H9 (cell line): ENCODE data around the gene TMEM181. TPM values are rescaled to one million over a fixed set of nuclear protein-coding genes. Genes with fewer than 3 reads are reported as not detected.

ENCODE experiments used
- DNase-seq: peaks from one replicate; pipeline ENCODE4 v3.0.0-alpha.2; 2017
- H2AFZ ChIP-seq: one replicate; pipeline ENCODE4 v1.6.1; 2013; ENCODE audit warnings: mild to moderate bottlenecking, low read length, control low read depth, moderate library complexity
- H2AK5ac ChIP-seq: 2 replicates; pipeline ENCODE4 v1.6.1; 2013; ENCODE audit warnings: low read length, control low read depth, mixed read lengths; ENCODE audit not compliant: insufficient read length
- H2BK120ac ChIP-seq: one replicate; pipeline ENCODE4 v1.6.1; 2013; ENCODE audit warnings: low read depth, mild to moderate bottlenecking, low read length, control low read depth, inconsistent platforms; ENCODE audit not compliant: poor library complexity, severe bottlenecking
- H2BK12ac ChIP-seq: 2 replicates; pipeline ENCODE4 v1.6.1; 2013; ENCODE audit warnings: low read length, control low read depth, mixed read lengths, low read depth; ENCODE audit not compliant: insufficient read length
- H2BK15ac ChIP-seq: 2 replicates; pipeline ENCODE4 v1.6.1; 2013; ENCODE audit warnings: low read depth, low read length, control low read depth
- H2BK20ac ChIP-seq: one replicate; pipeline ENCODE4 v1.6.1; 2013; ENCODE audit warnings: low read depth, mild to moderate bottlenecking, low read length, control low read depth, inconsistent platforms; ENCODE audit not compliant: poor library complexity, severe bottlenecking
- H2BK5ac ChIP-seq: 2 replicates; pipeline ENCODE4 v1.6.1; 2013; ENCODE audit warnings: low read length, control low read depth, mixed read lengths; ENCODE audit not compliant: insufficient read length
- H3K14ac ChIP-seq: 2 replicates; pipeline ENCODE4 v1.6.1; 2013; ENCODE audit warnings: low read length, control low read depth; ENCODE audit not compliant: insufficient read depth
- H3K18ac ChIP-seq: 2 replicates; pipeline ENCODE4 v1.6.1; 2013; ENCODE audit warnings: low read depth, mild to moderate bottlenecking, mixed read lengths, low read length, control low read depth; ENCODE audit not compliant: insufficient read length
- H3K23ac ChIP-seq: 2 replicates; pipeline ENCODE4 v1.6.1; 2013; ENCODE audit warnings: low read length, control low read depth, mixed read lengths, low read depth; ENCODE audit not compliant: insufficient read length
- H3K23me2 ChIP-seq: 2 replicates; pipeline ENCODE4 v1.6.1; 2013; ENCODE audit warnings: low read depth, mild to moderate bottlenecking, mixed read lengths, low read length, control low read depth; ENCODE audit not compliant: insufficient read length, poor library complexity, severe bottlenecking
- H3K27ac ChIP-seq: 2 replicates; pipeline ENCODE4 v1.5.1; 2013; ENCODE audit warnings: low read length, control low read depth, mixed read lengths, low read depth; ENCODE audit not compliant: insufficient read length
- H3K27me3 ChIP-seq: 2 replicates; pipeline ENCODE4 v1.6.1; 2013; ENCODE audit warnings: low read length, control low read depth, inconsistent platforms; ENCODE audit not compliant: insufficient read depth
- H3K4ac ChIP-seq: 2 replicates; pipeline ENCODE4 v1.6.1; 2013; ENCODE audit warnings: low read depth, mild to moderate bottlenecking, control low read depth, inconsistent platforms, low read length, moderate library complexity
- H3K4me1 ChIP-seq: 2 replicates; pipeline ENCODE4 v1.6.1; 2013; ENCODE audit warnings: low read length, control low read depth, inconsistent platforms; ENCODE audit not compliant: insufficient read depth
- H3K4me2 ChIP-seq: 2 replicates; pipeline ENCODE4 v1.6.1; 2013; ENCODE audit warnings: low read length, control low read depth, mixed read lengths; ENCODE audit not compliant: insufficient read length, insufficient read depth
- H3K56ac ChIP-seq: 2 replicates; pipeline ENCODE4 v1.6.1; 2013; ENCODE audit warnings: low read depth, mild to moderate bottlenecking, mixed read lengths, low read length, control low read depth; ENCODE audit not compliant: insufficient read length
- H3K79me1 ChIP-seq: 2 replicates; pipeline ENCODE4 v1.6.1; 2013; ENCODE audit warnings: low read depth, mild to moderate bottlenecking, moderate library complexity, low read length, control low read depth, inconsistent platforms; ENCODE audit not compliant: insufficient read depth, poor library complexity, severe bottlenecking
- H3K79me2 ChIP-seq: 2 replicates; pipeline ENCODE4 v1.6.1; 2013; ENCODE audit warnings: low read length, control low read depth, inconsistent platforms; ENCODE audit not compliant: insufficient read depth
- H3K9ac ChIP-seq: 2 replicates; pipeline ENCODE4 v1.6.1; 2013; ENCODE audit warnings: low read length, control low read depth, mixed read lengths; ENCODE audit not compliant: insufficient read length; ENCODE audit errors: extremely low read depth
- H3K9me3 ChIP-seq: one replicate; pipeline ENCODE4 v1.6.1; 2013; ENCODE audit warnings: low read depth, low read length, inconsistent platforms; ENCODE audit not compliant: control insufficient read depth
- H3T11ph ChIP-seq: one replicate; pipeline ENCODE4 v1.6.1; 2013; ENCODE audit warnings: mild to moderate bottlenecking, low read length, control low read depth, inconsistent platforms
- H4K20me1 ChIP-seq: one replicate; pipeline ENCODE4 v1.6.1; 2013; ENCODE audit not compliant: control insufficient read depth, insufficient read length, insufficient read depth
- H4K5ac ChIP-seq: 2 replicates; pipeline ENCODE4 v1.6.1; 2013; ENCODE audit warnings: low read depth, mild to moderate bottlenecking, mixed read lengths, low read length, control low read depth; ENCODE audit not compliant: insufficient read length
- H4K8ac ChIP-seq: replicated peaks from 2 replicates; pipeline ENCODE4 v1.6.1; 2013; ENCODE audit warnings: low read length, control low read depth, mixed read lengths, low read depth; ENCODE audit not compliant: insufficient read length
- H4K91ac ChIP-seq: 2 replicates; pipeline ENCODE4 v1.6.1; 2013; ENCODE audit warnings: low read depth, mild to moderate bottlenecking, moderate library complexity, mixed read lengths, low read length, control low read depth; ENCODE audit not compliant: insufficient read length
- H3K27ac Mint-ChIP-seq, 3 experiments: 2 replicates in 2 of 3; 3 replicates in 1 of 3; pipeline ENCODE4 v1.8.0; 2020 to 2021; ENCODE audit warnings: mixed read lengths in 3 of 3, mild to moderate bottlenecking in 1 of 3, moderate library complexity in 1 of 3
- H3K27me3 Mint-ChIP-seq: 2 replicates; pipeline ENCODE4 v1.8.0; 2021; ENCODE audit warnings: low read depth, mild to moderate bottlenecking, moderate library complexity, mixed read lengths
- H3K36me3 Mint-ChIP-seq, 3 experiments: 2 replicates in 2 of 3; 3 replicates in 1 of 3; pipeline ENCODE4 v1.8.0; 2020 to 2021; ENCODE audit warnings: low read depth in 3 of 3, mixed read lengths in 3 of 3; ENCODE audit not compliant: insufficient read depth in 1 of 3
- H3K4me1 Mint-ChIP-seq, 2 experiments: 2 replicates each; pipeline ENCODE4 v1.8.0; 2020; ENCODE audit warnings: mixed read lengths in 2 of 2
- H3K4me3 Mint-ChIP-seq, 2 experiments: 2 replicates in 1 of 2; 3 replicates in 1 of 2; pipeline ENCODE4 v1.8.0; 2020 to 2021; ENCODE audit warnings: mild to moderate bottlenecking in 2 of 2, mixed read lengths in 2 of 2, moderate library complexity in 1 of 2
- H3K9me3 Mint-ChIP-seq, 2 experiments: 2 replicates in 1 of 2; 3 replicates in 1 of 2; pipeline ENCODE4 v1.8.0; 2020; ENCODE audit warnings: mild to moderate bottlenecking in 2 of 2, mixed read lengths in 2 of 2, moderate library complexity in 1 of 2
- CTCF ChIP-seq: fragments of 200-600 bp; sonication (generic); conservative IDR thresholded peaks from 3 replicates; pipeline ENCODE4 v1.8.0; 2021; ENCODE audit warnings: antibody characterized with exemption, mild to moderate bottlenecking
- WGBS: extraction: QIAGEN DNeasy Blood & Tissue Kit; methylation state at CpG from one replicate; pipeline ENCODE4 v1.1.7; 2013; ENCODE audit warnings: missing lambda C conversion rate, low lambda C conversion rate, mixed read lengths; ENCODE audit not compliant: insufficient read length; ENCODE audit errors: extremely low coverage; 5-methylcytosine and 5-hydroxymethylcytosine counted together
- total RNA-seq: library from RNA; stranded (reverse); gene quantifications from 2 replicates; pipeline ENCODE4 v1.2.1, GENCODE V29; 2021

The TMEM181 gene
- total RNA-seq, 1 experiment from 2014 or later, result 24.4 TPM

- H3K79me1 ChIP-seq, result no peaks in the 10 kb centered on the region
- H3K23ac ChIP-seq, result no peak overlapping the region
- H3K14ac ChIP-seq, result no peak overlapping the region; the same call in 1 of the 2 replicates
- H3K4me1 ChIP-seq, result no peaks in the 10 kb centered on the region
- TF ChIP-seq CTCF, result no peak
- Mint-ChIP-seq H3K4me1 (peaks cover 13 to 15% of the 10 kb centered on the region in 2 experiments), H3K36me3 (peaks cover 0 to 7% (median 0%) of the 10 kb centered on the region in 3 experiments; a peak in 3 of 7 replicates), H3K4me3 (no peak overlapping the region), H3K27ac (no peak overlapping the region), H3K9me3 (no peaks in the 10 kb centered on the region), H3K27me3 (no peaks in the 10 kb centered on the region; the same call in 1 of the 2 replicates)
- H3T11ph ChIP-seq, result no peak overlapping the region
- peaks cover 2% of the 10 kb centered on the region; the same call in 1 of the 2 replicates for H3K79me2 ChIP-seq
- H2BK20ac ChIP-seq, result no peak overlapping the region
- no peak overlapping the region for H2AK5ac ChIP-seq
- H4K5ac ChIP-seq, result no peak overlapping the region
- no peaks in the 10 kb centered on the region for H3K23me2 ChIP-seq
- no peaks in the 10 kb centered on the region for H3K9me3 ChIP-seq
- H3K18ac ChIP-seq, result no peak overlapping the region
- no peak overlapping the region for H2AFZ ChIP-seq
- no peak overlapping the region for H4K91ac ChIP-seq
- H3K4me2 ChIP-seq, result no peak overlapping the region
- H3K9ac ChIP-seq, result no peak overlapping the region
- H4K20me1 ChIP-seq, result no peaks in the 10 kb centered on the region
- H3K27ac ChIP-seq, result no peak overlapping the region
- WGBS, result no CpG with 5 or more reads among the region's 8 CpGs
- H3K4ac ChIP-seq, result no peak overlapping the region
- H3K56ac ChIP-seq, result no peak overlapping the region
- H2BK12ac ChIP-seq, result no peak overlapping the region
- H2BK15ac ChIP-seq, result no peak overlapping the region
- H4K8ac ChIP-seq, result no peak overlapping the region
- no peak for DNase-seq
- H3K27me3 ChIP-seq, result no peaks in the 10 kb centered on the region
- no peak overlapping the region for H2BK5ac ChIP-seq
- no peak overlapping the region for H2BK120ac ChIP-seq
These were observed 44.9 kb upstream of the TMEM181 start for GRCh38 chr6:158514991-158515390.
